PC-9 (cell line): ENCODE results near the gene MYH14. TPM values are rescaled to one million over a fixed set of nuclear protein-coding genes. Genes with fewer than 3 reads are reported as not detected.

Source experiments
- BruUV-seq: library from RNA; stranded (reverse); fragments of 400-500 nt; replicated peaks from 2 replicates; lab custom pipeline; 2021; lab: Mats Ljungman, UMichigan
- CTCF ChIA-PET: fragments of 300-600 bp; sonication (Branson Sonifier 250); formaldehyde crosslinking; loops from one replicate; lab custom pipeline; 2022; ENCODE audit warnings: antibody characterized with exemption; lab: Charles Lee
- POLR2A ChIA-PET: fragments of 300-600 bp; sonication (Branson Sonifier 250); formaldehyde crosslinking; loops from one replicate; lab custom pipeline; 2022; ENCODE audit warnings: antibody characterized with exemption; ENCODE audit not compliant: unreplicated experiment; lab: Charles Lee
- DNase-seq, 2 experiments: peaks; one replicate each; pipeline versions ENCODE4 v3.0.0 to v3.0.0-alpha.2; 2015 to 2022; ENCODE audit warnings: mixed read lengths in 1 of 2
- H2AFZ ChIP-seq: fragments of 200-600 bp; sonication (generic); 2 replicates; pipeline ENCODE4 v1.8.1; 2017; ENCODE audit warnings: antibody characterized with exemption
- H3F3A ChIP-seq: fragments of 200-600 bp; sonication (generic); 2 replicates; pipeline ENCODE4 v1.8.1; 2017; ENCODE audit warnings: antibody characterized with exemption, mild to moderate bottlenecking, low read depth; ENCODE audit not compliant: insufficient read depth
- H3K27ac ChIP-seq: fragments of 200-600 bp; sonication (generic); 2 replicates; pipeline ENCODE4 v1.6.1; 2016; ENCODE audit warnings: mixed run types
- H3K27me3 ChIP-seq: fragments of 200-600 bp; sonication (generic); 2 replicates; pipeline ENCODE4 v1.6.1; 2016; ENCODE audit warnings: low read depth, mixed run types; ENCODE audit not compliant: insufficient read depth
- H3K36me3 ChIP-seq: fragments of 200-600 bp; sonication (generic); 2 replicates; pipeline ENCODE4 v1.6.1; 2016; ENCODE audit warnings: low read depth, mixed run types
- H3K4me1 ChIP-seq: fragments of 200-600 bp; sonication (generic); replicated peaks from 2 replicates; pipeline ENCODE4 v1.6.1; 2016; ENCODE audit warnings: mixed run types; ENCODE audit not compliant: insufficient read depth
- H3K4me2 ChIP-seq: fragments of 200-600 bp; sonication (generic); 2 replicates; pipeline ENCODE4 v1.6.1; 2017; ENCODE audit warnings: mixed run types
- H3K4me3 ChIP-seq: fragments of 200-600 bp; sonication (generic); 2 replicates; pipeline ENCODE4 v1.6.1; 2016; ENCODE audit warnings: mixed run types
- H3K79me2 ChIP-seq: fragments of 200-600 bp; sonication (generic); 2 replicates; pipeline ENCODE4 v1.6.1; 2017; ENCODE audit warnings: low read depth, mixed run types
- H3K9me2 ChIP-seq: fragments of 200-600 bp; sonication (generic); 2 replicates; pipeline ENCODE4 v1.8.1; 2017; ENCODE audit warnings: mild to moderate bottlenecking; ENCODE audit not compliant: insufficient read depth
- H3K9me3 ChIP-seq: fragments of 200-600 bp; sonication (generic); 2 replicates; pipeline ENCODE4 v1.8.1; 2016; ENCODE audit warnings: low read depth; ENCODE audit not compliant: insufficient read depth
- H4K20me1 ChIP-seq: fragments of 200-600 bp; sonication (generic); 2 replicates; pipeline ENCODE4 v1.8.1; 2017; ENCODE audit not compliant: insufficient read depth
- CTCF ChIP-seq: fragments of 200-600 bp; sonication (generic); conservative IDR thresholded peaks from 2 replicates; pipeline ENCODE4 v1.6.1; 2017; ENCODE audit warnings: mixed run types, antibody characterized with exemption, mild to moderate bottlenecking, moderate library complexity
- EZH2 ChIP-seq: fragments of 200-600 bp; sonication (generic); IDR thresholded peaks from 2 replicates; pipeline ENCODE4 v1.8.0; 2017; ENCODE audit warnings: antibody characterized with exemption, low read depth
- intact Hi-C: fragments of 100-400 bp; cut with micrococcal nuclease; formaldehyde crosslinking; loops from one replicate; pipeline ENCODE4 v1.10.0; 2022; ENCODE audit not compliant: unreplicated experiment
- total RNA-seq: library from RNA; stranded (reverse); gene quantifications from 2 replicates; pipeline ENCODE4 v1.2.3, GENCODE V29; 2021

MYH14 gene
- total RNA-seq, 1 experiment from 2014 or later, result 115 TPM

DNA sequence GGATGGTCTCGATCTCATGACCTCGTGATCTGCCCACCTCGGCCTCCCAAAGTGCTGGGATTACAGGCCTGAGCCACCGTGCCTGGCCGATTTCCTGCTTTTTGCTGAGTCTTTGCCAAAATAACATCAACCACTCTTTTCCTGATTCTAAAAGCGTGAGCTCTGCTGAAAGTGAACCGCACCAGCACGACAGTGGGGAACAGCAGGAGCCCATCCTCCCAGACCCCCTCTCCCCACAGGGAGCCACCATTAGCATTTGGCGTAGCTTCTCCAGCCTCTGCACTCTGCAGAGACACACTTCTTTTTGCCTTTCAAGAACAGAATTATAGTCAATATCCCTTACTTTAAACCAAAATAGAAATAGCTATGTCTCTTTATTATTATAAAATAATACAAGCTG, 41.3 kb downstream of the MYH14 start:
- no peaks in the 10 kb centered on the region for H3K36me3 ChIP-seq
- H4K20me1 ChIP-seq, result no peaks in the 10 kb centered on the region
- no peaks in the 10 kb centered on the region for H3F3A ChIP-seq
- TF ChIP-seq CTCF, result no peak
- no peak for TF ChIP-seq EZH2
- no peak for DNase-seq
- no peaks in the 10 kb centered on the region for H3K79me2 ChIP-seq
- no TSS peak for BruUV-seq
- H3K9me3 ChIP-seq, result no peaks in the 10 kb centered on the region
- no peaks in the 10 kb centered on the region for H3K4me1 ChIP-seq
- POLR2A ChIA-PET, result no interaction called here
- no peak overlapping the region for H3K4me3 ChIP-seq
- intact Hi-C loops, result no loop called here
- no peak overlapping the region for H2AFZ ChIP-seq
- no peak overlapping the region for H3K4me2 ChIP-seq
- no peaks in the 10 kb centered on the region for H3K27me3 ChIP-seq
- H3K9me2 ChIP-seq, result no peaks in the 10 kb centered on the region
- no peak overlapping the region for H3K27ac ChIP-seq
- CTCF ChIA-PET, result no interaction called here

- intact Hi-C loops, result no loop called here
- POLR2A ChIA-PET, result no interaction called here
- CTCF ChIA-PET, result no interaction called here
These were observed 45.0 kb downstream of the MYH14 start for GRCh38 chr19:50248413-50248812.

DNA sequence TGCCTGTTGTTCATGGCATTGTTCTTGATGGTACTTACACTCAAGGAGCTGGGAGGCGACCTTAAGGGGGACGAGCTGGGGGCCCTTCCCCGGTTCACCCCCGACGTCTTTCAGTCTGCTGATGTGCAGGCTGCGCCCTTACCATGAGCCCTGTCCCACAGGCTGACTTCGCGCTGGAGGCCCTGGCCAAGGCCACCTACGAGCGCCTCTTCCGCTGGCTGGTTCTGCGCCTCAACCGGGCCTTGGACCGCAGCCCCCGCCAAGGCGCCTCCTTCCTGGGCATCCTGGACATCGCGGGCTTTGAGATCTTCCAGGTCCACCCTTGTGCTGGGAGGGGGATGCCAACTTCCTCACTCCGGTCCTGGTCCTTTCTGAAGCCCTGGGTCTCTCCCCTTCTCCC, 45.4 kb downstream of the MYH14 start:
- Histone ChIP-seq H3K36me3 (peaks cover 25% of the 10 kb centered on the region), H3F3A (no peaks in the 10 kb centered on the region), H3K9me3 (peaks cover 7% of the 10 kb centered on the region; the same call in 1 of the 2 replicates), H3K27me3 (no peaks in the 10 kb centered on the region), H4K20me1 (no peaks in the 10 kb centered on the region; the same call in 1 of the 2 replicates), H3K4me2 (no peak overlapping the region), H3K9me2 (no peaks in the 10 kb centered on the region), H3K4me1 (no peaks in the 10 kb centered on the region), H3K27ac (no peak overlapping the region), H3K79me2 (no peaks in the 10 kb centered on the region), H3K4me3 (no peak overlapping the region), H2AFZ (no peak overlapping the region)
- intact Hi-C loops, result no loop called here
- BruUV-seq, result no TSS peak
- CTCF ChIA-PET, result no interaction called here
- TF ChIP-seq CTCF (no peak), EZH2 (no peak)
- POLR2A ChIA-PET, result no interaction called here
- no peak for DNase-seq

More at GRCh38 chr19:50248413-50248812, 45.0 kb downstream of the MYH14 start:
- no peaks in the 10 kb centered on the region for H3K79me2 ChIP-seq
- no TSS peak for BruUV-seq
- H3K27me3 ChIP-seq, result no peaks in the 10 kb centered on the region
- H3K4me1 ChIP-seq, result no peaks in the 10 kb centered on the region
- H3K27ac ChIP-seq, result no peak overlapping the region
- peaks cover 23% of the 10 kb centered on the region for H3K36me3 ChIP-seq
- H3F3A ChIP-seq, result no peaks in the 10 kb centered on the region
- H3K9me2 ChIP-seq, result no peaks in the 10 kb centered on the region
- H3K9me3 ChIP-seq, result peaks cover 7% of the 10 kb centered on the region; the same call in 1 of the 2 replicates
- H3K4me3 ChIP-seq, result no peak overlapping the region
- no peak for DNase-seq
- no peak overlapping the region for H3K4me2 ChIP-seq
- H2AFZ ChIP-seq, result no peak overlapping the region
- no peak for TF ChIP-seq EZH2
- no peak for TF ChIP-seq CTCF
- no peaks in the 10 kb centered on the region; the same call in 1 of the 2 replicates for H4K20me1 ChIP-seq
